ENCODE data around the gene HOXB5.
A peak's percentile ranks its signal among the peaks of the same experiment; 100 is the strongest.

HOXB5 gene

GRCh38 chr17:48594538-48595277 lies 1.1 kb upstream of the HOXB5 start:
- Histone ChIP-seq H3K27me3 (ENCODE audit: control insufficient read depth, low read length) (peaks cover 73% of the 10 kb centered on the region), H3K4me3 (ENCODE audit: low read length) (no peak overlapping the region), H3K79me2 (ENCODE audit: control insufficient read depth, low read length) (no peaks in the 10 kb centered on the region), H3K36me3 (ENCODE audit: control insufficient read depth, low read length) (no peaks in the 10 kb centered on the region), H3K4me2 (ENCODE audit: low read length) (no peak overlapping the region), H3K4me1 (ENCODE audit: control insufficient read depth, low read length) (peaks cover 4% of the 10 kb centered on the region; the same call in 1 of the 2 replicates), H3F3A (ENCODE audit: control insufficient read depth, insufficient read depth) (no peaks in the 10 kb centered on the region), H3K27ac (ENCODE audit: low read depth, low read length) (no peak overlapping the region), H3K9me2 (replicated peaks; ENCODE audit: control insufficient read depth, low read length) (no peaks in the 10 kb centered on the region), H3K9me3 (ENCODE audit: control insufficient read depth, insufficient read depth, low read length) (no peaks in the 10 kb centered on the region), H4K20me1 (ENCODE audit: control insufficient read depth, insufficient read depth, low read depth, low read length) (peaks cover 3% of the 10 kb centered on the region; the same call in 1 of the 2 replicates)
- TF ChIP-seq CTCF (IDR thresholded peaks at IDR 0.05; ENCODE audit: low read depth, low read length, poor library complexity, severe bottlenecking) (no peak), EZH2phosphoT487 (IDR thresholded peaks at IDR 0.05; ENCODE audit: borderline replicate concordance, low read length) (no peak)

- H3K4me3 ChIP-seq (ENCODE audit: low read length), result no peak overlapping the region
- no peak overlapping the region for H3K4me2 ChIP-seq (ENCODE audit: low read length)
- H3K4me1 ChIP-seq (ENCODE audit: control insufficient read depth, low read length), result peaks cover 4% of the 10 kb centered on the region; the same call in 1 of the 2 replicates
- H3K79me2 ChIP-seq (ENCODE audit: control insufficient read depth, low read length), result no peaks in the 10 kb centered on the region
- no peak for TF ChIP-seq EZH2phosphoT487 (IDR thresholded peaks at IDR 0.05; ENCODE audit: borderline replicate concordance, low read length)
- TF ChIP-seq CTCF (IDR thresholded peaks at IDR 0.05; ENCODE audit: low read depth, low read length, poor library complexity, severe bottlenecking), result peak; percentile 81
- no peaks in the 10 kb centered on the region for H3K9me3 ChIP-seq (ENCODE audit: control insufficient read depth, insufficient read depth, low read length)
- no peaks in the 10 kb centered on the region for H3K36me3 ChIP-seq (ENCODE audit: control insufficient read depth, low read length)
- peaks cover 3% of the 10 kb centered on the region; the same call in 1 of the 2 replicates for H4K20me1 ChIP-seq (ENCODE audit: control insufficient read depth, insufficient read depth, low read depth, low read length)
- H3K9me2 ChIP-seq (replicated peaks; ENCODE audit: control insufficient read depth, low read length), result no peaks in the 10 kb centered on the region
- H3K27ac ChIP-seq (ENCODE audit: low read depth, low read length), result no peak overlapping the region
- H3K27me3 ChIP-seq (ENCODE audit: control insufficient read depth, low read length), result peaks cover 73% of the 10 kb centered on the region
- no peaks in the 10 kb centered on the region for H3F3A ChIP-seq (ENCODE audit: control insufficient read depth, insufficient read depth)
Measured at GRCh38 chr17:48593840-48594537, 410 bp upstream of the HOXB5 start.

- peaks cover 73% of the 10 kb centered on the region for H3K27me3 ChIP-seq (ENCODE audit: control insufficient read depth, low read length)
- no peaks in the 10 kb centered on the region for H3K36me3 ChIP-seq (ENCODE audit: control insufficient read depth, low read length)
- peaks cover 3% of the 10 kb centered on the region; the same call in 1 of the 2 replicates for H4K20me1 ChIP-seq (ENCODE audit: control insufficient read depth, insufficient read depth, low read depth, low read length)
- H3K79me2 ChIP-seq (ENCODE audit: control insufficient read depth, low read length), result no peaks in the 10 kb centered on the region
- no peaks in the 10 kb centered on the region for H3K9me2 ChIP-seq (replicated peaks; ENCODE audit: control insufficient read depth, low read length)
- H3K4me1 ChIP-seq (ENCODE audit: control insufficient read depth, low read length), result peaks cover 3% of the 10 kb centered on the region; the same call in 1 of the 2 replicates
- H3K4me3 ChIP-seq (ENCODE audit: low read length), result no peak overlapping the region
- no peak for TF ChIP-seq CTCF (IDR thresholded peaks at IDR 0.05; ENCODE audit: low read depth, low read length, poor library complexity, severe bottlenecking)
- TF ChIP-seq EZH2phosphoT487 (IDR thresholded peaks at IDR 0.05; ENCODE audit: borderline replicate concordance, low read length), result no peak
- no peak overlapping the region for H3K4me2 ChIP-seq (ENCODE audit: low read length)
- no peaks in the 10 kb centered on the region for H3F3A ChIP-seq (ENCODE audit: control insufficient read depth, insufficient read depth)
- H3K9me3 ChIP-seq (ENCODE audit: control insufficient read depth, insufficient read depth, low read length), result no peaks in the 10 kb centered on the region
- no peak overlapping the region for H3K27ac ChIP-seq (ENCODE audit: low read depth, low read length)
Measured at GRCh38 chr17:48592577-48592976, 1.0 kb downstream of the HOXB5 start.
